ENCODE data around the gene SEC24A. TPM values are rescaled to one million over a fixed set of nuclear protein-coding genes. Genes with fewer than 3 reads are reported as not detected.

The SEC24A gene
- total RNA-seq = 15.7 and 15.9 TPM in 2 replicates

DNA sequence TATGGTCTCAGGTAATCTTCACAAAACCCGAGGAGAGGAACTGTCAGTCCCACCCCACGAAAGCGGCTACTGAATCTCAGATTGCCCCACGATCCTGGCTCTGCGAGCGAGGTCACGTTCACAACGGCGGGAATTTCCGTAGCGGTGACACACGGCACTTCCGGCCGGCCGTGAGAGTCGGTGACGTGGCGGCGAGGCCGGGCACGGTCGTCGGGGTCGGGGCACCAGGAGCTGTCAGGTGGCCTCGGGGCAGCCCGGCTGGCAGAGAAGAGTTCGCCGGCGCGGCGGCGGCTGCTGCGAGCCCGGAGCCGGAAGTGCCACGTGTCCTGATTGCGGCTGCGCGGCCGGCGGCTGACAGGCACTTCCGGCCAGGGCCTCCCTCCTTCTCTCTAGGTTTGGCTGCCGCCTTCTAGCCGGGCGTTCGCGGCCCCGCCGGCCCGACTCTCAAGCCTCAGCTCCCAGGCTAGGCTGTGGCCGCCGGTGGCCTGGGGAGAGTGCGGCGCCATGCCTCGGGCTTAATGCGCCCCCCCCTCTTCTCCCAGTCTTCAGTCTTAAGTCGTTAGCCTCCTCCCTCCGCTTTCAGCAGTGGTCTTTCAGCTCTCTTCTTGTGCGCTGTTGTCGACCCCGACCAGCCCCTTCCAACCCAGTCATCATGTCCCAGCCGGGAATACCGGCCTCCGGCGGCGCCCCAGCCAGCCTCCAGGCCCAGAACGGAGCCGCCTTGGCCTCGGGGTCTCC is at the start of gene SEC24A:
Gene SEC24A, plus strand, starts transcription at position 361 of the 738 bp plus-strand sequence. Its CDS starts 292 bp downstream, at position 653.

DNA sequence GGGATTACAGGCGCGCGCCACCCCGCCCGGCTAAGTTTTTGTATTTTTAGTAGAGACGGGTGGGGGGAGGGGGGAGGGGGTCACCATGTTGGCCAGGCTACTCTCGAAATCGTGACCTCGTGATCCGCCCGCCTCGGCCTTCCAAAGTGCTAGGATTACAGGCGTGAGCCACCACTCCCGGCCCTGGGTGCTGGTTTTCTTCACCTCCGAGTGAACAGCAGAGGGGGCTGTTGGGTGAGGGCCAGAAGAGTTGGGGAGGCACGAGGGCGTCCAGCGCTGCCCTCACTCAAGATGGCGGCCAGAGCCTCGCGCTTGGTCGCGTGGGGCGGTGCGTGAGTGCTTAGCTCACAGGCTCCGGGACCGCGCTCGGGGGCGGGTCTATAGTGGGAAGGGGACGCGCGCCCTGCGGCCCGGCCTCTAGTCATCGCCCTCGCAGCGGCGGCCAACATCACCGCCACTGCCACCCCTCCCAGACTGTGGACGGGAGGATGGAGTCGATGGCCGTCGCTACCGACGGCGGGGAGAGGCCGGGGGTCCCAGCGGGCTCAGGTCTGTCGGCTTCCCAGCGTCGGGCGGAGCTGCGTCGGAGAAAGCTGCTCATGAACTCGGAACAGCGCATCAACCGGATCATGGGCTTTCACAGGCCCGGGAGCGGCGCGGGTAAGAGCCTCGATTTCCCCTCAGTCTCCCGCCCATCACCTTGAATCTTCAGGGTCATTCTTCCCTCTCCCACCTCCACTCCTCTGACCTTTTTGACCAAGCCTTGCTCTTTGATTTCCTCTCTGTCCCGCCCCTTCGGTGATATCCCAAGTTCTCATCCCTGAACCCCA is 89.8 kb downstream of the SEC24A start, which contains the start of gene CAMLG:
Gene CAMLG, plus strand, starts transcription at position 416 of the 830 bp plus-strand sequence. Its CDS starts 73 bp downstream, at position 489.

GRCh38 chr5:134758504-134759341 is 110.1 kb downstream of the SEC24A start, which contains the start of gene DDX46:
TSS of gene DDX46 (plus strand) at chr5:134758779. CDS start at chr5:134758939, 160 bp downstream.

Other genes with a start within 250 kb of the SEC24A start
- gene CDKN2AIPNL, start 236.9 kb upstream of the SEC24A start, total RNA-seq = 38.6 and 47.3 TPM in 2 replicates
- 25.6 and 26.4 TPM in 2 replicates for gene JADE2, start 123.1 kb upstream of the SEC24A start, total RNA-seq
- gene SAR1B, start 16.0 kb upstream of the SEC24A start, total RNA-seq = 29.3 and 35.1 TPM in 2 replicates
- 18.3 and 21.9 TPM in 2 replicates for gene CAMLG, start 89.8 kb downstream of the SEC24A start, total RNA-seq
- 21.4 and 30.4 TPM in 2 replicates for gene DDX46, start 110.0 kb downstream of the SEC24A start, total RNA-seq
- 33.4 and 35.9 TPM in 2 replicates for gene C5orf24, start 197.2 kb downstream of the SEC24A start, total RNA-seq
- gene TXNDC15, start 225.6 kb downstream of the SEC24A start, total RNA-seq = 64.4 and 70.9 TPM in 2 replicates

Data from mammary microvascular endothelial cell (primary cell).